T follicular helper cell (primary cell): Measurements from ENCODE around the gene HECTD2.
"Not testable (repeated sequence)": the region's sequence is repeated elsewhere in the genome, so short reads cannot be mapped to it uniquely, and the experiment has no call there.

Experiments used
- DNase-seq: peaks from one replicate; pipeline ENCODE4 v3.0.0-alpha.2; 2020; ENCODE audit warnings: low read depth

The HECTD2 gene

GRCh38 chr10:91411621-91412020, 1.5 kb downstream of the HECTD2 start:
- no peak for DNase-seq

DNA sequence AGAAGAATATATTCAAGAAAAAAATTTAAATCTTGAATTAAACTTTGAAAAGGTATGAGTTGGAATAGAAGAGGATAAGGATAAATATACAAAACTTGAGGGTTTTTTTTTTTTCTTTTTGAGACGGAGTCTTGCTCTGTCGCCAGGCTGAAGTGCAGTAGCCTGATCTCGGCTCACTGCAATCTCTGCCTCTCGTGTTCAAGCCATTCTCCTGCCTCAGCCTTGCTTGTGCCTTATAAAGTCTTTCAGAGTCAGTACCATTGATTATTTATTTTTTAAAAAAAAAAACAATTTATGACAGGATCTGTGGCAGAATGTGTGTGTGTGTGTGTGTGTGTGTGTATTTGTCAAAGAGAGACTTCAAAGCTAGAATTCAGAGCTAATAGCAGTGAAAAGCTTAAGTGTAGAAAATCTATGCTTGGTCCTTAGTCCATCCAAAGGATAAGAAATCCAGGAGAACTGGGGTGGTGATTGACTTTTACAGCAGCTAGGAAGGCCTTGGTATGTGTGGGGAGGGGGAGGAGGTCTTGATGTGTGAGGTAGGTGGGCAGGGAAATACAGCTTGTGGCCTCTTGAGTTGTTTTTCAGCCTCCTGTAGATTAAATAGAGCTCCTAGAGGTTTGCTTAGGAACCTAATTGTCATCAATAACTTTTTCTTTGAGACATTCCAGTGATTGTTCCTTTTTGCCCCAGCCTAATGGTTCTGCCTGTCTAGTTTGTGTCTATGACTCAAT, 2.4 kb downstream of the HECTD2 start:
- DNase-seq: no peak

DNA sequence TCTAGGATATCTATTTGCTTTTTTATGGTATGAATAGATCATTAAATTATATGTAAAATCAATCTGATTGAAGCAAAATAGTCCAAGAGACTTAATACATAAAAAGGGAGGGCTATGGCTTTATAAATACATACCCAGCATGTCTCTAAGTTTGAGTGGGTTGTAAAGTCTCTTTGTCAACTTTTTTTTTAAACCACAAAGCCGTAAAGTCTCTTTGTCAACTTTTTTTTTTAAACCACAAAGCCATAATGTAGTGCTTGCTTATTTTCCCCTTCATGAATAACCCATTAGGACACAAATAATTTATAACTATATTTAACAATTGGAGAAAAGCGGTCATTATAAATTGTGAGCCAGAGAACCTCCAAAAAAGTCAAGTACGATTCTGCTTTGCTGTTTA, 5.7 kb downstream of the HECTD2 start:
- DNase-seq: no peak

DNA sequence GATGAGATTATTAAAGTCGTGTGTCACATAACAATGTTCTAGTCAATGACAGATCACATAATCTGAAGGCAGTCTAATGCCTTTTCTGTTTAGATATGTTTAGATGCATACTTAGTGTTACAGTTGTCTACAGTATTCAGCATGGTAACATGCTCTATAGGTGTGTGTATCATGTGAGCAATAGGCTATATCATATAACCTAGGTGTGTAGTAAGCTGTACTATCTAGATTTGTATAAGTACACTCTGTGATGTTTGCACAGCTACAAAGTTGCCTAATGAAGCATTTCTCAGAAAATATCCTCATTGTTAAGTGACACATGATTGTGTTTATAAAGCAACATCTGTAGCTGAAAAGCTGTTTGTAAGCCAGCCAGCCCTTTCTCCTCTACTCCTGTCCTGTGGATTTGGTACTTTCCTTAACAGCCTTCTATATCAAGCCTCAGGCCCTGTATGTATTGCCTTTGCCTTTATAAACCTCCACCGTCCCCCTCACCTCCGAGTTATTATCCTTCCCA, 6.3 kb downstream of the HECTD2 start:
- no peak for DNase-seq

DNA sequence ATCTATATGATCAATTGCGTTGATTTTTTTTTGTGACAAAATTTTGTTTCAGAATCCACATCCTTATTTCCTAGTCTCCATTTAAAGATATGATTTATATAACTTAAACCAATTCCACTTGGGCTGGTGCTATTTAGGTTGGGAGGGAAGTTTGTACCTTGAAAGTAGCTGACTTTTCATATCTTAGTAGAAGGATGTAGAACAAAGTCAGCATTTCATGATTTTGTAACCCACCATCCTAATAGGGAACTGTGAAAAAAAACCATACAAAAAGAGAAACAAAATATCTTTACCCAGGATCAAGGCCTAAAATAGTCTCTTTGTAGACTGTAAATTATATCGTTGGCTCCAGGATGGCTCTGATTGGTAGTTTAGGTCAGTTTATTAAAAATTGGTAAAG, 8.3 kb downstream of the HECTD2 start:
- no peak for DNase-seq

GRCh38 chr10:91420868-91421267, 10.7 kb downstream of the HECTD2 start:
- DNase-seq: no peak

DNA sequence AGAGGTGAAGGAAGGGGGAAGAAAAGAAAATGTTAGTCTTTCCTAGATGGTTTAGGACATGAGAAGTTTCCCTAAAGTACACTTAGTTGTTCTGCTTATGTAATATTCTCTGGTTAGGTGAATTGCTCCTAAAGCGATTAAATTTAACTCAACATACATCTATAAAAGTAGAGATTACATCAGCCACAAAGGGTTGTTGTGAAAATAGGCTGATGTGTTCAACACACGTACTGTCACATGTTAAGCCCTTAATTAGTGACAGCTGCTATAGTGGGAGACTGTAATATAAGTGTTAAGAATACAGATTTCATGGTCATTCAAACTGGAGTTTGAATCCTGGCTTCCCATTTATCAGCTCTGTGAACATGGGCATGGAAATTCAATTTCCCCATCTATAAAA, 12.8 kb downstream of the HECTD2 start:
- DNase-seq: no peak

DNA sequence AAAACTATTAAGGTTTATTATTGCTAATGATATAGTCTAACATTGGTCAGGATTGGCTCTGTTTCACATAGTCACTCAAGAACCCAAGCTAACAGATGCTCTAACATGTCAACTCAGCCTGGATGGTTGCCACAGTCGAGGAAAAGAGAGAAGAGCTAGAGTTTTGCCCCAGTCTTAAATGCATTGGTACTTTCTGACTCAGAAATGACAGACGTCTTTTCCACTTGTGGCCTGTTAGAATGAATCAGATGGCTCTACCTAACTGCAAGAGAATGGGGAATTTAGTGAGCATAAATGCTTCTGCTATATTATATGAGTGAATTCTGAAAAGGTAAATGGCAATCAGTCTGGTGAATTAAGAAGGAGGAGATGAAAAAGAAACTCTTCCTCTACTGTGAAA, 13.9 kb downstream of the HECTD2 start:
- no peak for DNase-seq

DNA sequence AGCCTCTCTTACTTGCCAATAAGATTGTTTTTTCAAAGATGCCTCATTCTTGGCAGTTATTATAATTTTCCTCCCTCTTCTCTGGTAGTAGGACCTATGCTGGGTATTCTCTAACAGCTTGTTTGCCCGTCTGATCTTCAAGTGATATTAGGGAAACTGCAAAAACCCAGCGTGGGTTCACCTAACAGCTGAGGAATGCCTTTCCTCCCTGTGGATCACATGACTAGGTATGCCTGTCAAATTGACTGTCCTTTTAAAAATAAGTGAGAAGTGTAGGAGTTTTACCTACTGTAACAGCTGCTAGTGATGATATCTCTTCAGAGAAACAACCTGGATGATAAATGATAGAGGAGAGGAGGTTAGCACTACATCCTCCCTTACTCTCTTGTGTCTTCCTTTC, 22.0 kb downstream of the HECTD2 start:
- no peak for DNase-seq

- DNase-seq: no peak
Measured at GRCh38 chr10:91433620-91434019, 23.5 kb downstream of the HECTD2 start.

DNA sequence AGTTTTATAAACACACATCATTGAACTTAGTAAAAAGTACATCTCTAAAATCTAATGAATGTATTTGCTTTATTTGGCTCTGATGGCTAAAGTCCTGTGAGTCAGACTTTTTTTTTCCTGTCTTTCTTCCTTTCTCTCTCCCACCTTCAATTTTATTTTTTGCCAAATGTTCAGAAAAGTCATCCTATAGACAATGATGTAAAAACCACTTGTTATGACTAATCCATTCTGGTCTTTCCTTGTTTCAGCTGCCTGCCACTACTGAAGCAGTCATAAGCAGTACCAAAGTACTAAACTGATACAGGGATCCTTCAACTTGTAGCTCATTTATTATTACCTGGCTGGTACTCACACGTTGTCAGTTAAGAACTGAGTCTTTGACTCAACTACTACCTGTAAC, 23.9 kb downstream of the HECTD2 start:
- DNase-seq: no peak

DNA sequence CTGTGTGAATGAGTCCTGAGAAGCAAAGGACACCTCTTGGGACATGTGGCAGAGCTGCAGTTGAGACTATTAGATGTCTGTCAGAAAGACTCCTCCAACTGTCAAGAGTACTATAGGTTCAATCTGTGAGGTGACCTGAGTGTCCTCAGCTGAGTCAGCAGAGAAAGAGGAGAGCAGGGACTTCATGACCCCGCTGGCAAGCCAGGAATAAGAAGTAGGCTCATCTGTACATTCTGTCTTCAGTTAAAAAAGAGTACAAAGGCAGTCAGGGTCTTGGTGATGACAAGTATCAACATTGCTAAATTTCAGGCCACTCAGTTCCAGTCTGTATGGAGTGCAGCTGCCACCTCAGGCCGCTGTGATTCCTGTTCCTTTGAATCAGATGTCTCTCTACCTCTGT, 25.1 kb downstream of the HECTD2 start:
- DNase-seq: no peak

- DNase-seq: not testable (repeated sequence)
Measured at GRCh38 chr10:91438228-91438627, 28.1 kb downstream of the HECTD2 start.

- no peak for DNase-seq
Measured at GRCh38 chr10:91444211-91445182, 34.4 kb downstream of the HECTD2 start.

DNA sequence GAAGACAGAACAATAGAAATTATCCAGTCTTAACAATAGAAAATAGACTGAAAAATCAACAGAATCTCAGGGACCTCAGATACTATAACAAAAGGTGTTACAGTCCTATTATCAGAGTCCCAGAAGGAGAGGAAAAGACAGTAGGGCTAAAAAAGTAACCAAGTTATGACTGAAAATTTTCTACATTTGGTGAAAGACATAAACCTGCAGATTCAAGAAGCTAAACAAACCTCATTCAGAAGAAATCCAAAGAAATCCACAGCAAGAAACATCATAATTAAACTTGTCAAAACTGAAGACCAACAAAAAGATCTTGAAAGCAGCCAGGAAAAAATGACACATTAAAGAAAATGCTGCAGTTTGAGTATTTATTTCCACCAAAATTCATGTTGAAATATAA, 41.9 kb downstream of the HECTD2 start:
- no peak for DNase-seq

- no peak for DNase-seq
Measured at GRCh38 chr10:91453535-91453934, 43.4 kb downstream of the HECTD2 start.

- DNase-seq: not testable (repeated sequence)
Measured at GRCh38 chr10:91455135-91455534, 45.0 kb downstream of the HECTD2 start.

GRCh38 chr10:91460681-91461080, 50.5 kb downstream of the HECTD2 start:
- DNase-seq: no peak

DNA sequence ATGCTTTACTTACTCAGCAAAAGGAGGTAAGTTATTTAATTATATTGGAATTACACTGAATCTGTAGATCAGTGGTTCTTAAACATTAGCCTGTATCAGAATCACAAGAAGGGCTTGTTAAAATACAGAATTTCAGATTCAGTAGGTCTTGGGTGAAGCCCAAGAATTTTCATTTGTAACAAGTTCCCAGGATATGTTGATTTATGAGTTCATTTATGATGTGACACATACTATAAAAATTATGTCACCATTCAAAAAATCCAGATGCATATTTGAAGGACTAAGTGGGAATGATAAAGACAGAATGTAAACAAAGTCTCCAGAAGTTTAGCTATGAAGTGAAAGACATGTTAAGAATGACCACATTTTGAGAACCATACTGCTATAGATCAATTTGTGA, 52.3 kb downstream of the HECTD2 start:
- no peak for DNase-seq

DNA sequence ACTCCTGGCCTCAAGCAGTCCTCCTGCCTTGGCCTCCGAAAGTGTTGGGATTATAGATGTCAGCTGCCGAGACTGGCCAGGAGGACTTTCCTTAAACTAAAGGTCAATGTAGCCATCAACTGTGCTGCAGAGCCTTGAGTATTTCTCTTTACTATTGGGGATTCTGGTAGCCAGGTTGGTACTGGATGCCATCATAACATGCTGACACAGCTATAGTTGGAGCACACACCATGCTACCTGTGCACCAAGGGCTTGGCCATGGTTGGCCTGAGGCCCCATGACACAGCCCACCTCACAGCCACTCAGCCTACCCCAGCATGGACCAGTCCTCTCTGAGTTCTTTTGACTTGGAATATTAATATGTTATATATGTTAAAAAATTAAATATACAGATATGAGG, 54.4 kb downstream of the HECTD2 start:
- no peak for DNase-seq

GRCh38 chr10:91465261-91465660, 55.1 kb downstream of the HECTD2 start:
- DNase-seq: no peak

DNA sequence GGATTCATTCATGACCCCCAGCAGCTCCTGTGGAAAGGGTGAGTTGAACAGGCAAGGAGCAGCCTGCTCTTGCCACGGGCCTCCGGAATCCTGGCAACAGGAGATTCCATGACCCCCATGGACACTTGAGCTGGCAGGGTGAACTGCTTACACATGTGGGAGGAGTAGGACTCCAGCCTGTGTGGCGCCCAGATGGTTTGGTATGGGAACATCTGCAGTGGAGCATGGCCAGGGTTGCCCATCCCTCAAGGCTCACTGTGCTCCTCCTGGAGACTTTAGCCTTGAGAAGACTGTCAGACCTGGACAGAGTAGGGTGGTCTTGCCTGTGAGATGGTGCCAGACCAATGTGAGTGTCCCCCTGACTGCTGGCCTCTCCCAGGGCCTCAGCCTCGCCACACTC, 57.0 kb downstream of the HECTD2 start:
- no peak for DNase-seq

- no peak for DNase-seq
Measured at GRCh38 chr10:91471602-91472001, 61.5 kb downstream of the HECTD2 start.
